ENCODE measurements around the gene NRXN3. TPM values are rescaled to one million over a fixed set of nuclear protein-coding genes. Genes with fewer than 3 reads are reported as not detected.

The NRXN3 gene
- total and polyA plus RNA-seq, 2 experiments from 2014 or later: 1.0 to 1.8 TPM

DNA sequence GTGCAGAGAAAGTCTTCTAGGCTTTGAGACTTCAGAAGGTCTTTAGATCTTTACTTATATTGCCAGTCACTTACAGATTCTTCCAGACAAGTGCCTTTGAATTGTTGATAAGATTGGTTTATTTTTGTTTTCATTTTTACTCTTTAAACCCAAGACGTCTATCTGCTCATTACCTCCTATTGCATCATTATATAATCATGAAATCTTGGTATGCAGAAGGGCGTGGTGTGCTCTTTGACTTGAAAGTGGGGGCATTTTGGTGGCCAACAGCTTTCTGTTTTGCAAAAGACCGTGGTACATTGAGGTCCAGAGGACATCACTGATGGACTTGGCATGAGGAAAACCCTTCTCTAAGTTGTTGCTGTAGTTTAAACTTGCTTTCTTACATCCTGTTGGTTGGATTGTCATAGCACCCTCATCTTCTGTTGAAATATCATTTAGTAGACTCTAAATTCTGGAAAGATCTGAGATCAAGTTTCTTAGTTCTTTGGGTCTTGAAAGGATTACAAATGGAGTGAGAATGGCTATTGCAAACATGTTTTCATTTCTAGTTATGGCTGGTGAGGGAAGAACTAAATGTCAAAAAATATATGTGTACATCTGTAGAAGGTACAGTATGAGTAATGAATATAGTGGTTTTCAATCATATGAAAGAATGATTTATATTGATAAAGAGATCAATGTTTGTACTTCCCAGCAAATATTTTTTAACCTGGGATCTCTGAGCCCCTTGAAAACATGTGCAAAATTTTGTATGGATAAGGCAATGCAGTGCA is 441.8 kb downstream of the NRXN3 start:
- no peak overlapping the region for H3K4me3 ChIP-seq
- H3K4me1 Mint-ChIP-seq: peaks cover 12% of the 10 kb centered on the region; the same call in 2 of the 3 replicates
- no peaks in the 10 kb centered on the region for H4K20me1 ChIP-seq (replicated peaks; ENCODE audit: insufficient read depth)
- no peaks in the 10 kb centered on the region for H3K9me3 Mint-ChIP-seq
- no peaks in the 10 kb centered on the region for H3K27me3 ChIP-seq (ENCODE audit: insufficient read depth)
- no peak for DNase-seq (ENCODE audit: low spot score)
- no peak overlapping the region for H3K27ac Mint-ChIP-seq
- TF ChIP-seq, protein P1, sequence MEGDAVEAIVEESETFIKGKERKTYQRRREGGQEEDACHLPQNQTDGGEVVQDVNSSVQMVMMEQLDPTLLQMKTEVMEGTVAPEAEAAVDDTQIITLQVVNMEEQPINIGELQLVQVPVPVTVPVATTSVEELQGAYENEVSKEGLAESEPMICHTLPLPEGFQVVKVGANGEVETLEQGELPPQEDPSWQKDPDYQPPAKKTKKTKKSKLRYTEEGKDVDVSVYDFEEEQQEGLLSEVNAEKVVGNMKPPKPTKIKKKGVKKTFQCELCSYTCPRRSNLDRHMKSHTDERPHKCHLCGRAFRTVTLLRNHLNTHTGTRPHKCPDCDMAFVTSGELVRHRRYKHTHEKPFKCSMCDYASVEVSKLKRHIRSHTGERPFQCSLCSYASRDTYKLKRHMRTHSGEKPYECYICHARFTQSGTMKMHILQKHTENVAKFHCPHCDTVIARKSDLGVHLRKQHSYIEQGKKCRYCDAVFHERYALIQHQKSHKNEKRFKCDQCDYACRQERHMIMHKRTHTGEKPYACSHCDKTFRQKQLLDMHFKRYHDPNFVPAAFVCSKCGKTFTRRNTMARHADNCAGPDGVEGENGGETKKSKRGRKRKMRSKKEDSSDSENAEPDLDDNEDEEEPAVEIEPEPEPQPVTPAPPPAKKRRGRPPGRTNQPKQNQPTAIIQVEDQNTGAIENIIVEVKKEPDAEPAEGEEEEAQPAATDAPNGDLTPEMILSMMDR (conservative IDR thresholded peaks at IDR 0.05; ENCODE audit: low read depth in 2 of 2): no peak
- TF ChIP-seq CREB1 (CRISPR knock-in tag; IDR thresholded peaks at IDR 0.05; ENCODE audit: low read depth) (no peak), STAT1 (IDR thresholded peaks at IDR 0.05; ENCODE audit: unreplicated experiment) (no peak)
- TF ChIP-seq, protein P2, sequence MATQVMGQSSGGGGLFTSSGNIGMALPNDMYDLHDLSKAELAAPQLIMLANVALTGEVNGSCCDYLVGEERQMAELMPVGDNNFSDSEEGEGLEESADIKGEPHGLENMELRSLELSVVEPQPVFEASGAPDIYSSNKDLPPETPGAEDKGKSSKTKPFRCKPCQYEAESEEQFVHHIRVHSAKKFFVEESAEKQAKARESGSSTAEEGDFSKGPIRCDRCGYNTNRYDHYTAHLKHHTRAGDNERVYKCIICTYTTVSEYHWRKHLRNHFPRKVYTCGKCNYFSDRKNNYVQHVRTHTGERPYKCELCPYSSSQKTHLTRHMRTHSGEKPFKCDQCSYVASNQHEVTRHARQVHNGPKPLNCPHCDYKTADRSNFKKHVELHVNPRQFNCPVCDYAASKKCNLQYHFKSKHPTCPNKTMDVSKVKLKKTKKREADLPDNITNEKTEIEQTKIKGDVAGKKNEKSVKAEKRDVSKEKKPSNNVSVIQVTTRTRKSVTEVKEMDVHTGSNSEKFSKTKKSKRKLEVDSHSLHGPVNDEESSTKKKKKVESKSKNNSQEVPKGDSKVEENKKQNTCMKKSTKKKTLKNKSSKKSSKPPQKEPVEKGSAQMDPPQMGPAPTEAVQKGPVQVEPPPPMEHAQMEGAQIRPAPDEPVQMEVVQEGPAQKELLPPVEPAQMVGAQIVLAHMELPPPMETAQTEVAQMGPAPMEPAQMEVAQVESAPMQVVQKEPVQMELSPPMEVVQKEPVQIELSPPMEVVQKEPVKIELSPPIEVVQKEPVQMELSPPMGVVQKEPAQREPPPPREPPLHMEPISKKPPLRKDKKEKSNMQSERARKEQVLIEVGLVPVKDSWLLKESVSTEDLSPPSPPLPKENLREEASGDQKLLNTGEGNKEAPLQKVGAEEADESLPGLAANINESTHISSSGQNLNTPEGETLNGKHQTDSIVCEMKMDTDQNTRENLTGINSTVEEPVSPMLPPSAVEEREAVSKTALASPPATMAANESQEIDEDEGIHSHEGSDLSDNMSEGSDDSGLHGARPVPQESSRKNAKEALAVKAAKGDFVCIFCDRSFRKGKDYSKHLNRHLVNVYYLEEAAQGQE (IDR thresholded peaks at IDR 0.05; ENCODE audit: unreplicated experiment): no peak
- H3K9me2 ChIP-seq (ENCODE audit: insufficient read depth): no peaks in the 10 kb centered on the region
- no peak for ATAC-seq
- no peaks in the 10 kb centered on the region for H3F3A ChIP-seq (replicated peaks; ENCODE audit: low read depth)
- no peaks in the 10 kb centered on the region for H3K27me3 Mint-ChIP-seq (ENCODE audit: insufficient read depth, low read depth, poor library complexity)
- H3K79me2 ChIP-seq (replicated peaks; ENCODE audit: insufficient read depth): no peaks in the 10 kb centered on the region
- no peak overlapping the region for H2AFZ ChIP-seq
- no peak overlapping the region for H3K4me2 ChIP-seq
- H3K4me3 Mint-ChIP-seq: no peak overlapping the region
- no peak overlapping the region for H3K27ac ChIP-seq (ENCODE audit: low read depth)
- H3K36me3 ChIP-seq (ENCODE audit: insufficient read depth): no peaks in the 10 kb centered on the region
- no peaks in the 10 kb centered on the region for H3K36me3 Mint-ChIP-seq (ENCODE audit: low read depth)
- H3K4me1 ChIP-seq (ENCODE audit: insufficient read depth): no peaks in the 10 kb centered on the region

DNA sequence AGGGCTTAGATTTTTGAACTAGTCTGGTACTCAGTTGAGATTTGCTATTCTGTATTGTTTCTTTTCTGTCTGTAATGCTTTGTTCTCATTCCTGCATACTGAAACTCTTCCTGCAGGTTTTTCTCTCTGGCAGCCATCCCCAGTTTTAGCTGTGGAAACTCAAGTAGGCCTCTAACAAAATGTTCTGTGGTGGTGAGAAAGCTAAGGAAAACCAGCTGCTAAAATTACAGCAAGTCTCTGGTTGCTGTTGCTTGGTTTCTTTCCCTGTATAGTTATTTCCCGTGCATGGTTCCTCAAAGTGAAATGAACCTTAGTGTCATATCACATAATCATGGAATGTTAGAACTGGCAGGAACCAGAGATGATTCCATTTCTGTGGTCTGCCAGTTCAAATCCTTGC is 442.5 kb downstream of the NRXN3 start:
- no peak overlapping the region for H3K4me2 ChIP-seq
- no peaks in the 10 kb centered on the region for H3K27me3 ChIP-seq (ENCODE audit: insufficient read depth)
- no peak overlapping the region for H3K27ac ChIP-seq (ENCODE audit: low read depth)
- no peaks in the 10 kb centered on the region for H3K9me3 Mint-ChIP-seq
- H3K36me3 Mint-ChIP-seq (ENCODE audit: low read depth): no peaks in the 10 kb centered on the region
- ATAC-seq (no peak), DNase-seq (ENCODE audit: low spot score) (no peak)
- no peaks in the 10 kb centered on the region for H3K9me2 ChIP-seq (ENCODE audit: insufficient read depth)
- no peaks in the 10 kb centered on the region for H3K79me2 ChIP-seq (replicated peaks; ENCODE audit: insufficient read depth)
- TF ChIP-seq, protein P2 (IDR thresholded peaks at IDR 0.05; ENCODE audit: unreplicated experiment): no peak
- H3K4me3 ChIP-seq: no peak overlapping the region
- H2AFZ ChIP-seq: no peak overlapping the region
- no peaks in the 10 kb centered on the region for H3K27me3 Mint-ChIP-seq (ENCODE audit: insufficient read depth, low read depth, poor library complexity)
- H3K27ac Mint-ChIP-seq: no peak overlapping the region
- H3K4me3 Mint-ChIP-seq: no peak overlapping the region
- no peaks in the 10 kb centered on the region for H4K20me1 ChIP-seq (replicated peaks; ENCODE audit: insufficient read depth)
- no peaks in the 10 kb centered on the region for H3K36me3 ChIP-seq (ENCODE audit: insufficient read depth)
- no peaks in the 10 kb centered on the region for H3K4me1 ChIP-seq (ENCODE audit: insufficient read depth)
- H3F3A ChIP-seq (replicated peaks; ENCODE audit: low read depth): no peaks in the 10 kb centered on the region
- H3K4me1 Mint-ChIP-seq: peaks cover 12% of the 10 kb centered on the region; the same call in 2 of the 3 replicates

Measured in GM23338 (cell line).